Forelimb muscle (tissue), 1 donor: ENCODE results near the gene ELK4. TPM values are rescaled to one million over a fixed set of nuclear protein-coding genes. Genes with fewer than 3 reads are reported as not detected.
"Not testable (repeated sequence)": the region's sequence is repeated elsewhere in the genome, so short reads cannot be mapped to it uniquely, and the experiment has no call there.

Experiments
- DNase-seq: peaks from one replicate; pipeline ENCODE4 v3.0.0-alpha.2; 2013; ENCODE audit warnings: low read depth
- polyA plus RNA-seq: library from polyadenylated mRNA; unstranded; fragments of 120-200 nt; gene quantifications from one replicate; pipeline ENCODE4 v1.2.1, GENCODE V29; 2013; ENCODE audit not compliant: insufficient read length

Gene ELK4
- polyA plus RNA-seq, 1 donor: 15.4 TPM

- no peak for DNase-seq
These were observed 32.7 kb upstream of the ELK4 start for GRCh38 chr1:205664399-205665017.

- DNase-seq: no peak
These were observed 31.6 kb upstream of the ELK4 start for GRCh38 chr1:205663286-205663936.

DNA sequence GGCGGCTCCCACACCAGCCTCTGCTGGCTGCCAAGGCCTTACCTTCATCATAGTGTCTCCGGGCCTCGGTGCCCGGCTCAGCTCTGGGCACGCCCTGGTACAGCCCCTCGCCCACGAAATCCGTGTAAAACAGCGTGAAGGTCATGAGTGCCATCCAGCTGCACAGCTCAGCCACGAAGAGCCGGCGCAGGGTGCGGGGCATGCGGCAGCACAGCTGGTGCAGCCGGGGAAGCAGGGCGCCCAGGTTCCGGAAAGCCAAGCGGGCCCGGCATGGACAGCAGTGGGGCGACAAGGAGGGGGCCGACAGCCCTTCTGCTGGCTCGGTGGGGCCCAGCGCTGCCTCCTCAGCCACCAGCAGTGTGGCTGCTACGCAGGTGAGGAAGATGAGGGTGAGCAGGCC, 31.0 kb upstream of the ELK4 start:
- no peak for DNase-seq

- DNase-seq: no peak
These were observed 30.4 kb upstream of the ELK4 start for GRCh38 chr1:205662135-205662738.

DNA sequence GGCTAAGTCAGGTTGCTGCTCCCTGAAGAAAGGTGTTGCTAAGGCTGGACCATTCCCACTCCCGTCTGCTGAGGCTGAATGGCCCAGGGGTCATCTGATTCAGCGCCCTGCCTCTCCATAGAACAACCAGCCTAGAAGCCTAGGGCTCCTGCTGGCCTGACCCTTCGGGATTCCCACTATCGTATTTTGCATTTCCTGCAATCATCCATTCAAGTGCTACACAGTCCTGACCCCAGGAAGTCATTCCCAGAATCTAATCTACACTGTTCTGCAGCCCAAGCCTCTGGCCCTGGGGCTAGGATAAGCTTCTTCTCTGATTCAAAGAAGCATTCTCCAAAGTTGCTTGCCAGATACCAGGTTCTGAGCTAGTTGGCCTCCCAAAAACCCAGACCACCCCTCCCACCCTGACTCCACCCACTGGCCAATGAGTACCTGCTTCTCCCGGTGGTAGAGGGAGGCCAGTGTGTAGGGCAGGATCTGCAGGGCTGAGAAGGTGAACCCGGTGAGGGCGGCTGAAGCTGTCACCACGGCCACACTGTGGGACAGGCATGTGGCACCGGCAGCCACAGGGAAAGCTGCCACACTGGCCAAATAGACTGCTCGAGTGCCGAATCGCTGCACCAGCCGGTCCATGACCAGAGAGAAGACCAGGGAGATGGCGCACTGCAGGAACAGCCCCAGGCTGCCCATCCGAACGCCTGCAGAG, 29.8 kb upstream of the ELK4 start:
- DNase-seq: no peak

DNA sequence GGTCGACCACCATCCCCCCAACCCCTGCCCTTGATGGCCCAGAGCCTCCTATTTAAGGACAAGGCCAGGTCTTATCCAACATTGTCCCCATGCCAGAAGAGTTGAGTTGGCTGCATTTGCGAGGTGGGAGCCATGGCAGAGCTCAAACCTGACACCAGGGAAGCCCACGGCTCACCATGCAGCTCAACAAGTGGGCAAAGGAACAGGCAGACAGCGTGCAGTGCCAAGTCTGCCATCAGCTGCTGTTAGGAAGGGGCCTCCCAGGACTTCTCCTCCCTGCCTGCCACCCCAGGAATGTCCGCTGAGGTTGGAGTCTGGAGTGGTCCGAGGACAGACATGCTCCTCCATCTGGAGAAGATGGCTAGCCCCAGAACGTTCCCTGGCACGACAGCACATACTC, 28.6 kb upstream of the ELK4 start:
- DNase-seq: no peak

GRCh38 chr1:205658943-205659581, 27.3 kb upstream of the ELK4 start:
- DNase-seq: peak; percentile 34

DNA sequence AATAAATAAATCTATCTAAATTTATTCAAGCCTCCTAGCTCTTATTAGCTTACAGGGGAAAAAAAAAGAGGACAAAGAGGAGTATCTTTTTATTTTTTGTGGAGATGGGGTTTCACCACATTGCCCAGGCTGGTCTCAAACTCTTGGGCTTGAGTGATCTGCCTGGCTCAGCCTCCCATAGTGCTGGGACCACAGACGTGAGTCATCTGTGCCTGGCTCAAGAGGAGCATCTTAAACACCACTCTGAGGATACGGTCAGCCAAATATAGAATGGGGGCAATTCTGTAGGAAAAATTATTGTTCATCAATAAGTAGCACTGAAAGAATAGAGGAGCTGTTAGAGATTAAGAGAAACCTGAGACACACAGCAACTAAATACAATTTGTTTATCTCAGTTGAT, 24.4 kb upstream of the ELK4 start:
- DNase-seq: no peak

GRCh38 chr1:205652984-205653383, 21.2 kb upstream of the ELK4 start:
- DNase-seq: no peak

GRCh38 chr1:205650241-205650640, 18.4 kb upstream of the ELK4 start:
- no peak for DNase-seq

- DNase-seq: no peak
These were observed 13.7 kb upstream of the ELK4 start for GRCh38 chr1:205645519-205645918.

- no peak for DNase-seq
These were observed 11.0 kb upstream of the ELK4 start for GRCh38 chr1:205642679-205643307.

GRCh38 chr1:205639567-205639966, 7.8 kb upstream of the ELK4 start:
- no peak for DNase-seq

GRCh38 chr1:205637854-205638468, 6.2 kb upstream of the ELK4 start:
- no peak for DNase-seq

DNA sequence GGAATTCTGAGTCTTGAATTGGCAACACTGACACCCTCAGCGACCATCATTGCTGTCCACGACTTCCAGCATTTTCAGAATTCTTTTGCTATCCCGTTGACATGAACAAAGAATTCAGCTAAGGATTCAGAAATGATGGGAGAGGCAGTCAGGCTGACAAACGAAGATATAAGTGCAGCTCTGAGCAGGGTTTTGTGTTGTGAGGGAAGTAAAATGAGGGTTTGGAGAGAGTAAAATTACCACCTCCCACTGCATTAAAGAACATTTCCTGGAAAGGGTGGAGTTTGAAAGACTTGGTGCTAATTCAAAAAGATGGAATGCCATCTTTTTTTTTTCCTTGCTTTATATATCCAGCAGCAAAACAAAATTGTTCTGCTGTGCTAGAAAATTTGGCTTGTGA, 4.9 kb upstream of the ELK4 start:
- DNase-seq: no peak

GRCh38 chr1:205636138-205636530, 4.3 kb upstream of the ELK4 start:
- DNase-seq: not testable (repeated sequence)

GRCh38 chr1:205633421-205633976, 1.7 kb upstream of the ELK4 start:
- DNase-seq: no peak

DNA sequence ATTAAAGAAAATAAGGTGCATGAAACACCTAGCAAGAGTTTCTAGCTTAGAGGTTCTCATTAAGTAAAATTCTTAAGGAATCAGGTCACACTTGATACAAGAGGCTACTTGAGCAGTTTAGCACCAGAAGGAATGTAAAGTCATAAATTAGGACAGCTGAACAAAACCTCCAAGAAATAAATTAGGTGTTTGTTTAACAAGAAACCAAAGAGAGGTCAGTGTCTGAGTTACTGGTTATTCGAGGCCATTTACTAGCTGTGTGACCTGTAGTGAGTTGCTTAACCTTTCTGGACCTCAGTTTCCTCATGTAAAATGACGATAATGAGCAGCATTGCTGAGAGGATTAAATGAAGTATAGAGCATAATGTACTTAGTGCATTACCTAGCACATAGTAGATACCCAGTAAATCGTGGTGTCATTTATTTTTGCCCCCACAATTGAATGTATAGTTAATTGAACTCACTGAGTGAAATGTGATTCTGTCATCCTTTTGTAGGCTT, 908 bp upstream of the ELK4 start:
- DNase-seq: no peak

DNA sequence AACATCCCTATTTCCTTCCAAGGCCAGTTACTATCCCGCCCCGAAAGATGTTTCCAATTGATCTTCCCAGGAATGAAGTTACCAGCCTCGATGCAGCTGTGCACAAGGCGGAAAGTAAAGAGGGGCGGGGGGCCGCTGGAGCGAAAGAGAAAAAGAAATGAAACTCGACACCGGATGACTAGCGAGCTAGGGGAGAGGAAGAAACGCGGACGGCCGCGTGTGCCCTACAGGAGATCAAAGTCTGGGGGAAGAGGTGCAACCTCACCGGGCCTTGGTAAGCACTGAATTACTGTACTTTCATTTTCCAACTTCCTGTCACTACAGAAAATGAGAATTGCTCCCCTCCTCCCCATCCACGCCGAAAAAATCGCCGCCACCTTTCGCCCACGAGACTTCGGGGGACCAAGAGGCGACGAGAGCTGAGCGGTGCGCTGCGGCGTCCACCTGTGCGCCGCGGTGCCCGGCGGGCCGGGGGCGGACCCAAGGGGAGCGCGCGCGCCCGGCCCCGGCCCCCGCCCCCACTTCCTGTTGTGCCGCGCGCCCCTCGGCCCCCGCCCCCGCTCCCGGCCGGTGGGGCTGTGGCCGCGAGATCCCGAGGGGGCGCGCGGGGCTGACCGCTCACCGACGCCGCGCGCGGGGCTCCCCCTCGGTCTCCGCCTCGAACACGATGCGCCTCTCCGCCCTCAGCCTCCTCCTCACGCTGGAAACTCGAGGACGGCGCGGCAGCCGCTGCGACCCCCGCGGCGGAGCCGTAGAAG, 622 bp downstream of the ELK4 start:
- DNase-seq: peak; percentile 40

DNA sequence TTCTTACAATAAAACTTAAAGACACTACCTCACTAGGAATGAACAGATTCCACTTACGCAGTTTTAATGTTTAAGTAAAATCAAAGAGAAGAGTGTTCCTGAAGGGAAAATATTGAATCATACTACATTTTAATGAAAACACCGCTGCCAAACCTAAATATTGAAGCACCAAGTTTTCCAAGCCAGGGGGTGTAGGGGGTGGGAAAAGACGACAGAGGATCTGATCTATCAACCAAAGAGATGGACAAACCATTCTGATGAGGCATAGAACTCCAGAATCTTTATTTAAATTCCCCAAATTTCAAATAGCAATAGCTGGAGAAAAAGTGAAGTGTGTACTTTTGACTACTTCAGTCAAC, 1.2 kb downstream of the ELK4 start:
- no peak for DNase-seq
